ENCODE results near the gene LRP1.

DNA sequence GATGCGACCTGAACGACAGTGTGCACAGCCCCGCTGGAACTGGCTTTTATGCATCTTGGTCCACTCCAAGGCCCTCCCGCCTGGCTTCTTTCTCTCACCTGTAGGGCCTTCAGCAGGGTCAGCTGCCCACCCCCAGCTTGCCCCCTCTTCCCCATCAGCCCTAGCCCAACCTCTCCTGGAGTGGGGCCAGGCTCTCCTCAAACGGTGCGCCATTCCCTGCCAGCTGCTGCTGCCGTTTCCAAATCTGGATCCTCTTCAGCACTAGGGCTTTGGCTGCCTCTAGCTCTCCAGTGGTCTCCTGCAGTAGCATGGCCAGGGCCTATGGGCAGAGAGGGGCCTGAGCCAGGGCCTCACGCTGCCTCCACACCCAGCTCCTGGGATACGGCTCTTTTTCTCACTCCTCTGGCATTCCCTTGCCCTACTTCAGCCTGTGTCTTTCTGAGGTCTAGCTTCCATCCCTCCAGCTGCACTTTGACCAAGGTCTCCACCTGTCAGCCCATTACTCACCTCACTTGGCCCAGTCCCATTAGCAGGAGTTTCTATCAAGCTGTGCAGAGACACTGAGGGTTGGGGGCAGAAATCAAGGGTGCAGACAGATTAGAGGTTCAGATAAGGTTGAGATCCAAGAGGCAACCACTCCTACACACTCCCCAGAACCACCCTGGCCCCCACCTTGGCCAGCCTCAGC lies 22.1 kb upstream of the LRP1 start:
- TF ChIP-seq SP1 (IDR thresholded peaks at IDR 0.05) (no peak), FOXM1 (IDR thresholded peaks at IDR 0.05; ENCODE audit: borderline replicate concordance) (no peak), L3MBTL2 (conservative IDR thresholded peaks at IDR 0.05) (no peak), FOXK2 (IDR thresholded peaks at IDR 0.05) (no peak), HDGF (IDR thresholded peaks at IDR 0.05; ENCODE audit: borderline replicate concordance) (no peak), NFRKB (IDR thresholded peaks at IDR 0.05) (no peak), ZNF384 (IDR thresholded peaks at IDR 0.05) (no peak), BHLHE40 (IDR thresholded peaks at IDR 0.05; ENCODE audit: borderline replicate concordance) (no peak), CTBP1 (IDR thresholded peaks at IDR 0.05; ENCODE audit: borderline replicate concordance) (no peak), LEF1 (IDR thresholded peaks at IDR 0.05; ENCODE audit: borderline replicate concordance) (no peak), ELF4 (IDR thresholded peaks at IDR 0.05) (no peak), TARDBP (IDR thresholded peaks at IDR 0.05) (no peak), FOXA1 (IDR thresholded peaks at IDR 0.05) (no peak)
- TF ChIP-seq, protein P1, sequence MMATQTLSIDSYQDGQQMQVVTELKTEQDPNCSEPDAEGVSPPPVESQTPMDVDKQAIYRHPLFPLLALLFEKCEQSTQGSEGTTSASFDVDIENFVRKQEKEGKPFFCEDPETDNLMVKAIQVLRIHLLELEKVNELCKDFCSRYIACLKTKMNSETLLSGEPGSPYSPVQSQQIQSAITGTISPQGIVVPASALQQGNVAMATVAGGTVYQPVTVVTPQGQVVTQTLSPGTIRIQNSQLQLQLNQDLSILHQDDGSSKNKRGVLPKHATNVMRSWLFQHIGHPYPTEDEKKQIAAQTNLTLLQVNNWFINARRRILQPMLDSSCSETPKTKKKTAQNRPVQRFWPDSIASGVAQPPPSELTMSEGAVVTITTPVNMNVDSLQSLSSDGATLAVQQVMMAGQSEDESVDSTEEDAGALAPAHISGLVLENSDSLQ (IDR thresholded peaks at IDR 0.05) = no peak

Measured in HEK293T (cell line).